Measurements from ENCODE around the gene LMNB1.
"Not testable (repeated sequence)": the region's sequence is repeated elsewhere in the genome, so short reads cannot be mapped to it uniquely, and the experiment has no call there.

Gene LMNB1

GRCh38 chr5:126757713-126758357, 19.1 kb upstream of the LMNB1 start:
- TF ChIP-seq CTCF (conservative IDR thresholded peaks at IDR 0.05; ENCODE audit: low read length): no peak
- no peak overlapping the region for H3K4me3 ChIP-seq (ENCODE audit: low read length)
- no peak for DNase-seq (ENCODE audit: low read depth)

- no peak for DNase-seq (ENCODE audit: low read depth)
- no peak overlapping the region for H3K4me3 ChIP-seq (ENCODE audit: low read length)
- no peak for TF ChIP-seq CTCF (conservative IDR thresholded peaks at IDR 0.05; ENCODE audit: low read length)
These were observed 13.6 kb upstream of the LMNB1 start for GRCh38 chr5:126763371-126763770.

GRCh38 chr5:126769703-126770102, 7.2 kb upstream of the LMNB1 start:
- TF ChIP-seq CTCF (conservative IDR thresholded peaks at IDR 0.05; ENCODE audit: low read length): no peak
- no peak overlapping the region for H3K4me3 ChIP-seq (ENCODE audit: low read length)
- no peak for DNase-seq (ENCODE audit: low read depth)

GRCh38 chr5:126773536-126773935, 3.4 kb upstream of the LMNB1 start:
- not testable (repeated sequence) for DNase-seq (ENCODE audit: low read depth); H3K4me3 ChIP-seq (ENCODE audit: low read length)

GRCh38 chr5:126774595-126774994, 2.3 kb upstream of the LMNB1 start:
- not testable (repeated sequence) for H3K4me3 ChIP-seq (ENCODE audit: low read length); DNase-seq (ENCODE audit: low read depth)

- peak; percentile 52 for DNase-seq (ENCODE audit: low read depth)
- H3K4me3 ChIP-seq (ENCODE audit: low read length): peak overlapping the region; percentile 87
- peak; percentile 13; the same call in 1 of the 2 replicates for TF ChIP-seq CTCF (conservative IDR thresholded peaks at IDR 0.05; ENCODE audit: low read length)
These were observed 480 bp downstream of the LMNB1 start for GRCh38 chr5:126777257-126777974.

- peak overlapping the region; percentile 87 for H3K4me3 ChIP-seq (ENCODE audit: low read length)
- TF ChIP-seq CTCF (conservative IDR thresholded peaks at IDR 0.05; ENCODE audit: low read length): no peak
- peak; percentile 92 for DNase-seq (ENCODE audit: low read depth)
These were observed 1.2 kb downstream of the LMNB1 start for GRCh38 chr5:126777975-126778674.
